WI38 (cell line): Measurements from ENCODE around the gene SMURF2.
A peak's percentile ranks its signal among the peaks of the same experiment; 100 is the strongest.

Source experiments
- H3K4me3 ChIP-seq: 2 replicates; pipeline ENCODE4 v1.5.1; 2011; ENCODE audit warnings: low read depth, mild to moderate bottlenecking, control low read depth, low read length
- TF ChIP-seq, protein P1 (sequence below): IDR thresholded peaks from 2 replicates; pipeline ENCODE4 v1.5.1; 2012; ENCODE audit warnings: low read depth, mild to moderate bottlenecking, control low read depth, low read length

The SMURF2 gene

DNA sequence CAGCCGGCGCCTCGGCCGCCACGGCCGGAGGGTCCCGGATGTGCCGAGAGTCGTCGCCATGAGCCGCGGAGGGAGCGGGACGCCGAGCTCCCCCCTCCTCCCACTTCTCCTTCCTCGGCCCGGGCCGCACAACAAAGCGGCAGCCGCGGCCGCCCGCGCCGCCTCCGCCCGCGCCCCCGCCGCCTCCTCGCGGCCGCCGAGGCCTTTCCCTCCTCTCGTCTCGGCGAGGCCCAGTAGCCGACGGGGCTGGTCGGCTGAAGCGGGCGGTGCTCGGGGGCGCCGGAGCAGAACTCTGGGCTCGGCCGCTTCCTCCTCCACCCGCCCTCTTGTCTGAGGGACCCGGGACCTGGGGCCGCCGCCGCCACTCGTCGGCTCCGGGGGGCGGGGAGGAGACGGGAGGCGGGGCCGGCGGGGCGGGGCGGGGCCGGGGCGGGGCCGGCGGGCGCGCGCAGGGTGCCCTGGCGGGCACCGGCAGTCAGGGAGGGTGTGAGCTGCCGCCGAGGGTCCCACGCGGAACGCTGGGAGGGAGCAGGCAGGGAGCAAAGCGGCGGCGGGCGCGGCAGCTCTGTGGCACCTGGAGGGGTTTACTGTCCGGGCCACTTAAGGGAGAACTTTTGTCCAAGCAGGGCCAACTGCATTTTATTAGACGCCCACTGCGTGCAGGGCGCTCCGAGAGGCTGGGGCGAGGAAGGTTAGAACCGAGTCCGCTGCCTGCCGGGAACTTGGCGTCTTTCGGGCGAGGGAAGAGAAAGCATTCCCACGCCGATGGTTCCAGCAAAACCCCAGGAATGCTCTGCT, at the start of gene SMURF2:
Gene SMURF2, minus strand, starts transcription at position 332 of the 798 bp plus-strand sequence. CDS start 427 bp downstream, outside the sequence.
- TF ChIP-seq, protein P1, sequence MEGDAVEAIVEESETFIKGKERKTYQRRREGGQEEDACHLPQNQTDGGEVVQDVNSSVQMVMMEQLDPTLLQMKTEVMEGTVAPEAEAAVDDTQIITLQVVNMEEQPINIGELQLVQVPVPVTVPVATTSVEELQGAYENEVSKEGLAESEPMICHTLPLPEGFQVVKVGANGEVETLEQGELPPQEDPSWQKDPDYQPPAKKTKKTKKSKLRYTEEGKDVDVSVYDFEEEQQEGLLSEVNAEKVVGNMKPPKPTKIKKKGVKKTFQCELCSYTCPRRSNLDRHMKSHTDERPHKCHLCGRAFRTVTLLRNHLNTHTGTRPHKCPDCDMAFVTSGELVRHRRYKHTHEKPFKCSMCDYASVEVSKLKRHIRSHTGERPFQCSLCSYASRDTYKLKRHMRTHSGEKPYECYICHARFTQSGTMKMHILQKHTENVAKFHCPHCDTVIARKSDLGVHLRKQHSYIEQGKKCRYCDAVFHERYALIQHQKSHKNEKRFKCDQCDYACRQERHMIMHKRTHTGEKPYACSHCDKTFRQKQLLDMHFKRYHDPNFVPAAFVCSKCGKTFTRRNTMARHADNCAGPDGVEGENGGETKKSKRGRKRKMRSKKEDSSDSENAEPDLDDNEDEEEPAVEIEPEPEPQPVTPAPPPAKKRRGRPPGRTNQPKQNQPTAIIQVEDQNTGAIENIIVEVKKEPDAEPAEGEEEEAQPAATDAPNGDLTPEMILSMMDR, result no peak
- H3K4me3 ChIP-seq, result peak within 1 kb of the TSS; percentile 89

DNA sequence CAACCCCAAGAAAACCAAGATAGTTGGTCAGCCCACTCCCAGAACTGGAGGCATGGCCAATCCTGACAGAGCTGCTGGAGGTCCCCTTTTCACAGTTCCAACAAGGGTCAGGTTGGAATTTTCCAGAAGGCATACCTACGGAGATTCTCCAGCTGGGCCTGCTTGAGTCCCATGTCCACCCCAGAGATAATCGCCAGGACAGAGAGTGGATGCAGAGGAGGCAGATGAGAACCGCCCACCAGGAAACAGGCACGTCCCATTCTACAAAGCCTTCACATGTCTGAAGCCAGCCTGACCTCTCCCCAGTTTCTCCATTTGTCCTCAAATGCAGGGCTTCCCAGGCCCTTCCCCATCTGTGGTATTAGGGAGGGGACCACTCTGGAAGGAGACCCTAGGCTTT, 47.4 kb upstream of the SMURF2 start:
- H3K4me3 ChIP-seq, result peak overlapping the region; percentile 18; the same call in 1 of the 2 replicates

DNA sequence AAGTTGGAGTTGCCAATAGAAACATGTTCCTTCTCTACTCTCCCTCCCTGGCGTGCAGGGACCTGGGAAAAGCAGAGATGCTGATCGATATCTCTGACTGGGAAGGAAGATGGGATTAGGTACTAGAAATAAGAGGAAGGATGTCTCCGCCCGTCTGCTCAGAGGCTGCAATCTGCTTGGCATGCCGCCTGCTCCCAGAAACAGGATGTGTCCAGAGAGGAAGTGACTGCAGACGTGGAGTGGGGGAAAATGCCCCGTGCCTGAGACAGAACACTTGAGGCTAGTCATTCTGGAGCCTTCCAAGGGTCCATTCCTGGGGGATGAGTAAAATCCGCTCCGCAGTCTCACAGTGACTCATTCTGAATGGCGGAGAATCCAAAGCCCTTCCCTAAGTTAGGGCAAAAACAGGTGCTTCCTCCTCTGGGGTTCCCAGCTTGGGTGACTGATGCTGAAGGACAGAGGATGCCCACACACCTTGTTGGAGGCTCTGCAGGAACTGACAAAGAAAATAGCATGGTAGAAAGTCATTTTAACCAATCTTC, 45.0 kb upstream of the SMURF2 start:
- peak overlapping the region; percentile 33; the same call in 1 of the 2 replicates for H3K4me3 ChIP-seq
- TF ChIP-seq, protein P1, result no peak

More for the DNA sequence above, 47.4 kb upstream of the SMURF2 start:
- TF ChIP-seq, protein P1, result no peak

GRCh38 chr17:64706224-64707049, 44.3 kb upstream of the SMURF2 start:
- H3K4me3 ChIP-seq, result peak overlapping the region; percentile 33; the same call in 1 of the 2 replicates
- TF ChIP-seq, protein P1, result no peak

GRCh38 chr17:64702815-64703214, 40.7 kb upstream of the SMURF2 start:
- no peak overlapping the region for H3K4me3 ChIP-seq
- TF ChIP-seq, protein P1, result no peak

GRCh38 chr17:64698725-64699124, 36.6 kb upstream of the SMURF2 start:
- no peak overlapping the region for H3K4me3 ChIP-seq
- TF ChIP-seq, protein P1, result no peak
